ENCODE data around the gene CPNE6.
"Not testable (repeated sequence)": the region's sequence is repeated elsewhere in the genome, so short reads cannot be mapped to it uniquely, and the experiment has no call there.

CPNE6 gene

DNA sequence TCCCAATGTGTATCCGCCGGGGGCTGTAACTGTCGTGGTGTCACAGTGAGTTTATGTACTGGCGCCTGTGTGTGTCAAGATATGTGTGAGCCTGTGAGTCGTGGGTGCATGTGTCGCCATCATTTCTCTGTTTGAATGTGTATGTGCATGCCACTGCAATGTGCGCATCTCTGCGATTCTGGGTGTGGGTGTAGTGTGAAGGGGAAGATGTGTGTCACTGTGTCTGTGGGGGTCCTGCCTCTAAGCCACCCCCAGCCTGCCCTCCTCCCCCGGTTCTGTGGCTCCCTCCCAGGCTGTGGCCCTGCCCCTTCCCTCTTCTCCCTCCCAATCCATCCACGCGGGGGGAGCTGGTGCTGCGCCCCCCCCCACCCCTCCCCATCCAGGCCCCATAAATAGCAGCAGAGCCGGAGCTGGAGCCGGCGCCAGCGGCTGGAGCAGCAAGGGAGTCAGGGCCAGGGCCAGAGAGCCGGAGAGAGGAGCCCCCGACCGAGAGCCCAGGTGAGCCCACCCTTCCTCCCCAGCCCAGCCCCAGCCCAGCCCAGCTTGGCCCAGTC, at the start of gene CPNE6:
Gene CPNE6, plus strand, starts transcription at position 419 of the 554 bp plus-strand sequence. CDS start 1,375 bp downstream, outside the sequence.
- no peak within 1 kb of the TSS for H3K4me3 ChIP-seq (ENCODE audit: low read length)
- no peak for DNase-seq (ENCODE audit: low read depth)
- TF ChIP-seq, protein P1, sequence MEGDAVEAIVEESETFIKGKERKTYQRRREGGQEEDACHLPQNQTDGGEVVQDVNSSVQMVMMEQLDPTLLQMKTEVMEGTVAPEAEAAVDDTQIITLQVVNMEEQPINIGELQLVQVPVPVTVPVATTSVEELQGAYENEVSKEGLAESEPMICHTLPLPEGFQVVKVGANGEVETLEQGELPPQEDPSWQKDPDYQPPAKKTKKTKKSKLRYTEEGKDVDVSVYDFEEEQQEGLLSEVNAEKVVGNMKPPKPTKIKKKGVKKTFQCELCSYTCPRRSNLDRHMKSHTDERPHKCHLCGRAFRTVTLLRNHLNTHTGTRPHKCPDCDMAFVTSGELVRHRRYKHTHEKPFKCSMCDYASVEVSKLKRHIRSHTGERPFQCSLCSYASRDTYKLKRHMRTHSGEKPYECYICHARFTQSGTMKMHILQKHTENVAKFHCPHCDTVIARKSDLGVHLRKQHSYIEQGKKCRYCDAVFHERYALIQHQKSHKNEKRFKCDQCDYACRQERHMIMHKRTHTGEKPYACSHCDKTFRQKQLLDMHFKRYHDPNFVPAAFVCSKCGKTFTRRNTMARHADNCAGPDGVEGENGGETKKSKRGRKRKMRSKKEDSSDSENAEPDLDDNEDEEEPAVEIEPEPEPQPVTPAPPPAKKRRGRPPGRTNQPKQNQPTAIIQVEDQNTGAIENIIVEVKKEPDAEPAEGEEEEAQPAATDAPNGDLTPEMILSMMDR (IDR thresholded peaks at IDR 0.05; ENCODE audit: insufficient read depth, low read depth, low read length, missing control alignments), result no peak

DNA sequence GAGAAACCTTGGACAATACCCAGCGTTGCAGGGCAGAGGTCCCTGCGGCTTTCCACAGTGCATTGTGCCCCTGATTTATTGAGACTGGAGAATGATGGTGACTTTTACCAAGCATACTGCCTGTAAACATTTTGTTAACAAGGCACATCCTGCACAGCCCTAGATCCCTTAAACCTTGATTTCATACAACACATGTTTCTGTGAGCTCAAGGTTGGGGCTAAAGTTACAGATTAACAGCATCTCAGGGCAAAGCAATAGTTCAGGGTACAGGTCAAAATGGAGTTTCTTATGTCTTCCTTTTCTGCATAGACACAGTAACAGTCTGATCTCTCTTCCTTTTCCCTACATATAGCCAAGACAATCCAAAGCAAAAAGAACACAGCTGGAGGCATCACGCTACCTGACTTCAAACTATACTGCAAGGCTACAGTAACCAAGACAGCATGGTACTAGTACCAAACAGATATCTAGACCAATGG, 46.4 kb upstream of the CPNE6 start:
- DNase-seq (ENCODE audit: low read depth); H3K4me3 ChIP-seq (ENCODE audit: low read length): not testable (repeated sequence)

DNA sequence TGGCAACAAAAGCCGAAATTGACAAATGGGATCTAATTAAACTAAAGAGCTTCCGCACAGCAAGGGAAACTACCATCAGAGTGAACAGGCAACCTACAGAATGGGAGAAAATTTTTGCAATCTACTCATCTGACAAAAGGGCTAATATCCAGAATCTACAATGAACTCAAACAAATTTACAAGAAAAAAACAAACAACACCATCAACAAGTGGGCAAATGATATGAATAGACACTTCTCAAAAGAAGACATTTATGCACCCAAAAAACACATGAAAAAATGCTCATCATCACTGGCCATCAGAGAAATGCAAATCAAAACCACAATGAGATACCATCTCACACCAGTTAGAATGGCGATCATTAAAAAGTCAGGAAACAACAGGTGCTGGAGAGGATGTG, 41.7 kb upstream of the CPNE6 start:
- DNase-seq (ENCODE audit: low read depth); H3K4me3 ChIP-seq (ENCODE audit: low read length): not testable (repeated sequence)

DNA sequence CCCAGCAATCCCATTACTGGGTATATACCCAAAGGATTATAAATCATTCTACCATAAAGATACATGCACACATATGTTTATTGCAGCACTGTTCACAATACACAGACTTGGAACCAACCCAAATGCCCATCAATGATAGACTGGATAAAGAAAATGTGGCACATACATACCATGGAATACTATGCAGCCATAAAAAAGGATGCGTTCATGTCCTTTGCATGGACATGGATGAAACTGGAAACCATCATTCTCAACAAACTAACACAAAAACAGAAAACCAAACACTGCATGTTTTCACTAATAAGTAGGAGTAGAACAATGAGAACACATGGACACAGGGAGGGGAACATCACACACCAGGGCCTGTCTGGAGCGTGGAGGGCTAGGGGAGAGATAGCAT, 40.0 kb upstream of the CPNE6 start:
- DNase-seq (ENCODE audit: low read depth); H3K4me3 ChIP-seq (ENCODE audit: low read length): not testable (repeated sequence)

DNA sequence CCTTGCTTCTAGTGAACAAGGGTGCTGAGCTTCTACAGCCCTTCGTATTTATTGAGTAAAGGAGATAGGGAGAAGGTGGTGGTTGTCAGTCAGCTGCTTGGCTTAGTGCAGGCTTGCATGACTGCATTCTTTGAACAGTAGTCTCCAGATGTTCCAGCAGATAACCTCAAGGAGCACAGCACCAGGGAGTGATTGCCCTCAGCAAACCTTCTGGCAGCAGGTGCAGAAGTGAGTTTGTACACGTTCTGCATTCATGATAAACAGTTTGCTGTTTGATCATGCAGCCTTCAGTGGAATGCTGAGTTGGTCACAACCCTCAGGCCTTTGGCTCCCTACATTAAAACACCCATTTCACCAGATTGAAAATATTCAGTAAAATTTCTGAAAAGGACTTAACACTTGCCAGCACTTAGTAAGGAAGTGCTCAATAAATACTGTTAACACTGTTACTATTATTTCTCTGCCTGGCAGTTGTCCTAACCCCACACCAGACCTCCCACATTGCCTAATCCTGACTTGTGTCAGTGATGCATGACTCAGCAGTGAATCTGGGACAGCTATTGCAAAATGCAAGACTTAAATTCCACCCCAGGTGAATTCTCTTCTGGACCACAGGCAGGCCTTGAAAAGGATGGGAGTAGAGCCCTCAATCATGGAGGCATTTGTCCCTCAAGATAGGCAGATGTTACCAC, 38.5 kb upstream of the CPNE6 start:
- TF ChIP-seq, protein P1 (IDR thresholded peaks at IDR 0.05; ENCODE audit: insufficient read depth, low read depth, low read length, missing control alignments), result no peak
- DNase-seq (ENCODE audit: low read depth), result peak; percentile 96
- H3K4me3 ChIP-seq (ENCODE audit: low read length), result no peak overlapping the region

DNA sequence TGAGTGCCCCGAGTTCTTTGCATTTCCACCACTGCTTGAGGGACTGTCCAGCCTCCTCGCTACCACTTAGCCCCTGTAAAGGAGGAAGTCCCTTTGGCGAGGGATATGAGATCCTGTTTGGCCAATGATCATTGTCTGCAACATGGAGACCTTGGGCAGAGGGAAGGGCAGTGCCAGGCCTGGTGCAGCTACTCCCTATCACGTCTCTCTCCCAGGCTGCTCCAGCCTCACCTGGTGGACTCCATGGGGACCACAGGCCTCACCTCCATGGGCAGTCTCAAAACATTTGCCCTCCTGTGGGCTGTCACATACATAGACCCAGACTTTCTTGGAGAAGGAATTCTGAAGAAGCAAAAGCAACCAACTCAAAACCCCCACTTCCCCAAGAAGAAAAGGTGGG, 35.6 kb upstream of the CPNE6 start:
- H3K4me3 ChIP-seq (ENCODE audit: low read length); DNase-seq (ENCODE audit: low read depth): not testable (repeated sequence)

DNA sequence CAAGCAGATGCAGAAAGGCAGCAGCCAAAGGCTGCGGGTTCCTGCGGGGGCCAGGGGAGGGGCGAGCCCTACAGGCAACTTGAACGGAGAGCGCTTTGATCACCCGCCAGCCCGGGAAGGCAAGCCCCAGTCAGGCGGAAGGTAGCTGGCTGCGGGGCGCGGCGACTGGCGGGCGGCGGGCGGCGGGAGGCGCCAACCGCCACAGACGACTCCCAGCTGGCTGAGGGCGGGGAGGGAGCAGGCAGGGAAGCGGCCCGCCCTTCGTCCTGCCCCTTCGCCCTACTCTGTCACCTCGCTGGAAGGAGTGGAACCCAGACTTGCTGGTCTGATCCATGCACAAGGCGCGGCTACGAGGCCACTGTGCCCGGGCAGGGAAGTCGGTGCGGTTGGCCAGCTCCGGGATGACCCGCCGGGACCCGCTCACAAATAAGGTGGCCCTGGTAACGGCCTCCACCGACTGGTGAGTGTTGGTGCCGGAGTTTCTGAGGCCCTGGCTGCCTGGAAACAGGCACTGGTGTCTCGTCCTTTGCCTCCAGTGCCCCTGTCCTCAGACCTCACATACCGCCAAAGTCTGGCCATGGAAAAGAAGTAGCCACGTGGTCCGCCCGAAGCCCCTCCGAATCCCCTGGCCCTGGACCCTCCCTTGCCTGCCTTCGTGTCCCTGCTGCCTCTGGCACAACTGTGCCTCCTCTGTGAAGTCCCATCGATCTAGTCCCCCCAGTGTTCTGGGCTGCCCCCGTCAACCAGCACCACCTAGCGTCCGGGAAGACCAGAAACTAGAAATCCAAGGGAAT, 35.0 kb upstream of the CPNE6 start:
- TF ChIP-seq, protein P1 (IDR thresholded peaks at IDR 0.05; ENCODE audit: insufficient read depth, low read depth, low read length, missing control alignments), result peak; percentile 83
- H3K4me3 ChIP-seq (ENCODE audit: low read length), result peak overlapping the region; percentile 58
- DNase-seq (ENCODE audit: low read depth), result peak; percentile 75

DNA sequence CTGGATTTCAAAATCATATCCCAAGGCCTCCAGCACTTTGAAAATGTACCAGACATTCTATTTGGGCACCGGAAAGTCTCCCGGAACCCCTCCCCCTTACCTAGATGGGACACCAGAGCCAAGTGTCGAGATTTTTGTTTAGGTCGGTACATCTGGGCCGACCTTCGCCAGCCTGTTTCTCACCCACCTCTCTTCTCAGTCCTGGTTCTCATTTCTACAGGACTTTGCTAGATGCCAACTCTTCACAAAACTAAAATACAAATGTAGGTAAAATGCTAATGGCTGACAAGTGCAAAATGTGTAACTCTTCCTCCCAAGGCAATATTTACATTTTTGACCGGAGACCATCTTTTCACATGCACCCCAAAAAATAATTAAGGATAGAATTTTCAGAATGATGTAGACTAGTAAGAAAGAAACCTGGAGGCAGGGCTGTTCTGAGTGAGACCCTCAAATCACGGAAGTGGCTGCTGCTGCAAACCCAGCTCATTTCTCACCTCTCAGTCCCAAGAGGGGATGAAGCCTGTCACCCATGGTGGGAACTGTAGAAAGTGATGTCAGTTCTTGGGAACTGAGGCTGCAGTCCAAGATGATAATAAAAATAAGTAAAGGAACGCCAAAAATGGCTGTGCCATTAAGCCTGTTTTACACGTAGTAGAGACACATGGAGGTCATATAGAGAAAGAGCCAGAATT, 34.3 kb upstream of the CPNE6 start:
- DNase-seq (ENCODE audit: low read depth), result not testable (repeated sequence)
- H3K4me3 ChIP-seq (ENCODE audit: low read length), result peak overlapping the region; percentile 58

DNA sequence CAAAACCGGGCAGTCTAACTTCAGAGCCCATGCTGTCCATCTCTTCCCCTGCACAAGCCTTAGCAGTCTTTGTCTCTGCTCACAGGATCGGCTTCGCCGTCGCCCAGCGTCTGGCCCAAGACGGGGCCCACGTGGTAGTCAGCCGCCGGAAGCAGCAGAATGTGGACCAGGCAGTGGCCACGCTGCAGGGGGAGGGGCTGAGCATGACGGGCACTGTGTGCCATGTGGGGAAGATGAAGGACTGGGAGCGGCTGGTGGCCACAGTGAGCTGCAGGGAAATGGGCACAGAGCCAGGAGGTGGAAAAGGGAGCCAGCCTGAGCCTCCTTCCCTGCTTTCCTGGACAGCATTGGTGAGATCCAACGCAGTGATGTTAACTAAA, 33.7 kb upstream of the CPNE6 start:
- DNase-seq (ENCODE audit: low read depth), result no peak
- no peak overlapping the region for H3K4me3 ChIP-seq (ENCODE audit: low read length)
- TF ChIP-seq, protein P1 (IDR thresholded peaks at IDR 0.05; ENCODE audit: insufficient read depth, low read depth, low read length, missing control alignments), result no peak
